Loucy (cell line): ENCODE measurements around the gene ACER2.

Source experiments
- CTCF ChIP-seq: fragments of 200-600 bp; sonication (generic); conservative IDR thresholded peaks from 2 replicates; pipeline ENCODE4 v1.5.1; 2014; ENCODE audit warnings: mild to moderate bottlenecking, antibody characterized with exemption, low read length
- EZH2phosphoT487 ChIP-seq: fragments of 200-600 bp; IDR thresholded peaks from 2 replicates; pipeline ENCODE4 v1.6.1; 2018; ENCODE audit warnings: antibody characterized with exemption, mild to moderate bottlenecking, moderate library complexity, borderline replicate concordance

DNA sequence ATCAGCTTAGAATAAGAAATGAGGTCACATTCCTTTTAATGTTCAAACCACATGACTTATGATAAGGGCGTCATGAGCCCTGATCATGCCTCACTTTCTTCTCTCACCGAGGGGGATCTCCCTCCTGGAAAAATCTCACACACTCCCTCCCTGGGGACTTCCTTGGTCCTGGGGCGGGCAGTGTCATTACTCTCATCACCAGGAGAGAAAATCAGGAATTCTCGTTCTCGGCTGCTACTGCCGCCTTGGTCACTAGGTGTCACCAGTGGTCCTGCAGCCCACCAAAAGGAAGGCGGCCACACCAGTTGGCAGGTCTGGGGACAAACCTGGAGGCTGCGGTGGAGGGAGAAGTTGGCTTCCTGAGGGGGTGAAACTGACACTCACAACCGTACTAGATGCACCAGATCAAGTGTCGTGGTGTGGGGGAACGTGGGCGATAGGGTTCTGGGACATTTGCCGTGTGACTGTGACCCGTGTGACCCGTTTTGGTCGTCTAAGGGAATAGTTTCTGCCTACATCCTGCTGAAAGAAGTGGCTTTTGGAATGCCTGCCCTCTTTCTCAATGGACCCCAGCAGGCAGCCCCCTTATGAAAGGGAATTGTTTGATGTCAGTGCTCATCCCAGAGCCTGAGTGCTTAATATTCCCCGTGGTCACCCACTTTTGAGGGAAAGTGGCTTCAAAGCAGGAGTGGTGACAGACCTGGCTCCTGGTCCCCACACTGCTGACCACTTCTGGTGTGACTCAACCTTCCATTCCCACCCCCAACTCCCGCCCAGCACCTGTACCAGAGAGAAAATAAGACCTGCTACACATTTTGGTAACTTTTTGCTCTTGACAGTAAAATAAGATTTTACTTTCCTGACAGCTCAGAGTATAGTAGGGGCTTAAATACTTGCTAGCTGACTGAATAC is 63.2 kb downstream of the ACER2 start:
- TF ChIP-seq CTCF (peak; percentile 95), EZH2phosphoT487 (no peak)
